Loucy (cell line): ENCODE measurements around the gene SLC12A4.

ENCODE experiments used
- EZH2phosphoT487 ChIP-seq: fragments of 200-600 bp; IDR thresholded peaks from 2 replicates; pipeline ENCODE4 v1.6.1; 2018; ENCODE audit warnings: antibody characterized with exemption, mild to moderate bottlenecking, moderate library complexity, borderline replicate concordance
- TF ChIP-seq, protein P1 (sequence below): fragments of 200-600 bp; sonication (generic); conservative IDR thresholded peaks from 2 replicates; pipeline ENCODE4 v1.5.1; 2014; ENCODE audit warnings: mild to moderate bottlenecking, antibody characterized with exemption, low read length

GRCh38 chr16:67971111-67971510 is 2.7 kb upstream of the SLC12A4 start:
- TF ChIP-seq, protein P1, sequence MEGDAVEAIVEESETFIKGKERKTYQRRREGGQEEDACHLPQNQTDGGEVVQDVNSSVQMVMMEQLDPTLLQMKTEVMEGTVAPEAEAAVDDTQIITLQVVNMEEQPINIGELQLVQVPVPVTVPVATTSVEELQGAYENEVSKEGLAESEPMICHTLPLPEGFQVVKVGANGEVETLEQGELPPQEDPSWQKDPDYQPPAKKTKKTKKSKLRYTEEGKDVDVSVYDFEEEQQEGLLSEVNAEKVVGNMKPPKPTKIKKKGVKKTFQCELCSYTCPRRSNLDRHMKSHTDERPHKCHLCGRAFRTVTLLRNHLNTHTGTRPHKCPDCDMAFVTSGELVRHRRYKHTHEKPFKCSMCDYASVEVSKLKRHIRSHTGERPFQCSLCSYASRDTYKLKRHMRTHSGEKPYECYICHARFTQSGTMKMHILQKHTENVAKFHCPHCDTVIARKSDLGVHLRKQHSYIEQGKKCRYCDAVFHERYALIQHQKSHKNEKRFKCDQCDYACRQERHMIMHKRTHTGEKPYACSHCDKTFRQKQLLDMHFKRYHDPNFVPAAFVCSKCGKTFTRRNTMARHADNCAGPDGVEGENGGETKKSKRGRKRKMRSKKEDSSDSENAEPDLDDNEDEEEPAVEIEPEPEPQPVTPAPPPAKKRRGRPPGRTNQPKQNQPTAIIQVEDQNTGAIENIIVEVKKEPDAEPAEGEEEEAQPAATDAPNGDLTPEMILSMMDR, result no peak
- TF ChIP-seq EZH2phosphoT487, result no peak
